HG02588 (cell line): Measurements from ENCODE around the gene ITPR2.

Source experiments
- ATAC-seq: cut with Tn5 transposase; IDR thresholded peaks from one replicate; pipeline ENCODE4 v1.9.1; 2021; ENCODE audit warnings: mild to moderate bottlenecking, moderate library complexity; ENCODE audit not compliant: unreplicated experiment

The ITPR2 gene

GRCh38 chr12:26535826-26536225, 297.2 kb downstream of the ITPR2 start:
- ATAC-seq: no peak

DNA sequence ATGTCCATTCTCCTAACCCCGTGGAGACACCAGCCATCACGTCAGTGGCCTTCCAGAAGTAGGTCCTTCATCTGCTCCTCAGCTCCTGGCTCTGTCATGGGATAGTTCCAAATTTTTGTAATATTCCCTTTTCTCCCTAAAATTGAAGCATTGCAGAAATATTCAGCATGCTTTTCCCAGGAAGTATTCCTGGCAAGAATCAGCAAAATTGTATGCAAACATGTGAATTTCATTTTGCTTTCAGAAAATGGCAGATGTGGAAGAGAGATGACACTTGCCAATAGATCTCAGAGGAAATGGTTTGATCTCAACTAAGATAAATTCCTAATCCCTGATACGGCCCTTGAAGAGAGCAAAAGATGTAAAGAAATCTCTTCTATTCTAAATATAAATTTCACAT, 298.9 kb downstream of the ITPR2 start:
- ATAC-seq: no peak

DNA sequence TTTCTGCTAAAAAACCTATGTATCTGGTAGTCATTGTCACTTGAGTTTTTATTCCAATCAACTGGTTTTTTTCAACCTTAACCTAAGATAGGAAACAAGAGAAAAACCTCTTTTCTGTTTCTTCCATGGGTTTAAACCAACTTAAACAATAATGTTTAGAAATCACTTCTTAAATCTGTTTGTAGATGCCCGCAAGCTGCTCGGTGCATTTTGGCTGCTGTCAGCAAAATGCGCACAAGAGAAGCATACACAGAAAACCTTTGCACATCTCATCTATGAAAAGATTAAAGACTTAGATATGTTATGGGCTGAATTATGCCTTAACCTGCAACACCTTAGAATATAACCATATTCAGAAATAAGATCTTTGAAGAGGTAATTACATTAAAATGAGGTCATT, 299.8 kb downstream of the ITPR2 start:
- no peak for ATAC-seq

GRCh38 chr12:26530461-26530860, 302.5 kb downstream of the ITPR2 start:
- ATAC-seq: no peak

- ATAC-seq: no peak
Observed at GRCh38 chr12:26528943-26529342, 304.1 kb downstream of the ITPR2 start.

- ATAC-seq: no peak
Observed at GRCh38 chr12:26527682-26528081, 305.3 kb downstream of the ITPR2 start.

DNA sequence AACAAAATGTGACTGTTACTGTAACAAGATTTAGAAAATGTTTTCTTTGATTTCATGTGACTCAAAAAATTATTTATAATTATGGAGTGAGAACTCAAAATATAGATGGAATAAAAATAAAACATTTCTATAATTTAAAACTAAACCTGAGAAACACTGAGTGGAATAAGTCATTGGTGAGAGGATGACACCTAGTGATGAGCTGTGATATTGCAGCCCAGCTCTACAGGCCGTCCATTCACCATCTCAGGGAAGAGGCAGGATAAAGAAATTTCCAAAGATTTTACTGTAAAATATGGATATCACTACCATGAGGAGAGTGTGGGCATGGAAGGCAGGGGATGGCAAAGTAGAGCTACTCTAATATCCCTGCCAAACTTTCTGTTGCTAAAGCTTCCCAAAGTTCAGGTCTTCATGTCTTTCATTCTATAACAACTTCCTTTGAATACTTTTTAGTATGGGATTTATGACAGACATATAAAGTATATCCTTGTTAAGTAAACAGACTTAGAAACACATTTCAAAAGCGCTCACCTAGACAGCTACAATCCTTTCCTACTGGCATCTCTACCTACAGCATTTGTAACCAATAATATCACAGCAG, 308.0 kb downstream of the ITPR2 start:
- ATAC-seq: no peak

DNA sequence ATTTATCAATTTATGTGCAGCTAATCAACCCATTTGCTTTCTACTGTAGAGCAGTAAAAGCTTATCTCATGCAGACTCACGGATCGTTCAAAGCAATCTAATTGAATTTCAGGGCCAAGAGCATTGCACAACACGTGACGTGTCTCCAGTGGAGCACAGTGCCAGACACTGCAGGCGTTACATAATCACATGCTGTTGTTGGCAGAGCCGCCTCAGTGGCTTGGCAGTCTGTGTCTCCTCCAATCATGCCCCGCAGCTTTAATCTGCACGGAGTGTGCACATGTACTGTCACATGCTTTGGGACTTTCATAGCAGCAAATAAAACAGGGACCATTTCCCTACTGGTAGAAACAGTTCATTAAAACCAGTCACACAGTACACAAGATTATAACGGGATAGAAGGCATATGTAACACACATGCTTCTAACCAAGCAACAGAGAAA, 309.3 kb downstream of the ITPR2 start:
- ATAC-seq: no peak

GRCh38 chr12:26520869-26521268, 312.1 kb downstream of the ITPR2 start:
- ATAC-seq: no peak

GRCh38 chr12:26520109-26520508, 312.9 kb downstream of the ITPR2 start:
- ATAC-seq: no peak

GRCh38 chr12:26519462-26519861, 313.5 kb downstream of the ITPR2 start:
- ATAC-seq: no peak

DNA sequence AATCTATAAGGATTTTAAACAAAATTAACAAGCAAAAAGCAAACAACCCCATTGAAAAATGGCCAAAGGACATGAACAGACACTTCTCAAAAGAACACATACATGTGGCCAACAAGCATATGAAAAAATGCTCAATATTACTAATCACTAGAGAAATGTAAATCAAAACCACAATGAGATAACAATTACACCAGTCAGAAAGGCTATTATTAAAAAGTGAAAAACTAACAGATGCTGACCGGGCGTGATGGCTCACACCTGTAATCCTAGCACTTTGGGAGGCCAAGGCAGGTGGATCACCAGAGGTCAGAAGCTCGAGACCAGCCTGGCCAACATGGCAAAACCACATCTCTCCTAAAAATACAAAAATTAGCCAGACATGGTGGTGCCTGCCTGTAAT, 315.7 kb downstream of the ITPR2 start:
- peak; percentile 65 for ATAC-seq

DNA sequence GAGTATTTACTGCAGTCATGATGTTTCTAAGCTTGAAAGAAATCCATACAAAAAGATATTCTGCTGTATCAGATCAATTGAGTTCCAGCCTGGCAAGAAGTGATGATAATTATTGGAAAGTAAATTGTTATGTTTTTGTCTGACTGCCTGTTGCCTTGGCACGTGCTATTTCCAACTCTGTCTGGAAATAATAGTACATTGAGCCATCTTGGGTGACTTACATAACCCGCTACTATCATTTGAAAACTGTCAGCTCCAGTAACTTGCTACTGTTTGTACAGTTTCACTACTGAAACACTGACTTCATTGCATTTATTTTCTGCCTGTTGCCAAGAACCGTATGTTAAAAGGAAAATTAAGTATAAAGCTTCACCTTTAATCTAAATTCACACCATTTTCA, 318.6 kb downstream of the ITPR2 start:
- no peak for ATAC-seq

DNA sequence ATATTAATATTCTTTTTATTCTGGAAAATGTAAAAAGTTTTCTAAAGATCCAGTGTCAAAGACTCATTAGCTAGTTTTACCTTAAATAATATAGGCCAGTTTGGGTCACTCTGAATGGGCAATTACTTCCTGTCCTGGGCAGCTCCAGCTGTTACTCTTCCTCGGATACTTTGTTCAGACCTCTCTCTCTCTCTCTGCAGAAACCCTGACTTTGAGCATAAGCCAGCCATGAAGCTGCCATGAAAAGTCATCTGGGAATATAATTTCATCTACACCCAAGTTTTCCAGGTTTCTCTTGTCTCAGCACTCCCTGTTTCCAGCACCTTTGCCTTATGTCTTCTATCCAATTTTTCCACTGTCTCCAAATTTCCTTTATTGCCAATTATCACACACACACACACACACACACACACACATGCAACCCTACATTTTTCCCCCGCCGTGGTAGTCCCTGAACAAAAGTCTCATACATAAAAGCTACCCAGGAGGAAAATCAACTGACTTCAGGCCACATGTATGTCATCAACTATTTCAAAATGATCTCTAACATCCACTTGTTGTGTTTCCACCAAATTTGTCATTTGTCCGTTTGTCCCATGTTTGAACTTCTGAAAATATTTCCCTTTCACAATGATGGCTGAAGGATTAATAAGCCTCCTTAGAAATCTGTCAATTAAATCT, 319.5 kb downstream of the ITPR2 start:
- no peak for ATAC-seq

DNA sequence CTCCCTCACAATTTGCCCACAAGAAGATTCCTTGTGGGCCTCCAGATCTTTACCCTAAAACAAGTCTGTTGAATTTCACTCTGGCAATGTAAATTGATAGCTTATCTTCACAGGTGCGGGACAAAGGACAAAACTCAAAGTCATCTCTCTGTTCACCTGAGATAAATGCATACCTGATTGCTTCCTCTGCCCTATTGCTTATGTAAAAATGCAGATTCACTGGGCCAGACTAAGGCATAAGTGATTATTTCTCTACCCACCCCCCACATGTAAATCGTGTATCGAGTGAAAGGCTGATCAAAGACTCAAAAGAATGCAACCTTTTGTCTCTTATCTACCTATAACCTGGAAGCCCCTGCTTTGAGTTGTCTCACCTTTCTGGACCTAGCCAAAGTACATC, 320.8 kb downstream of the ITPR2 start:
- ATAC-seq: no peak

DNA sequence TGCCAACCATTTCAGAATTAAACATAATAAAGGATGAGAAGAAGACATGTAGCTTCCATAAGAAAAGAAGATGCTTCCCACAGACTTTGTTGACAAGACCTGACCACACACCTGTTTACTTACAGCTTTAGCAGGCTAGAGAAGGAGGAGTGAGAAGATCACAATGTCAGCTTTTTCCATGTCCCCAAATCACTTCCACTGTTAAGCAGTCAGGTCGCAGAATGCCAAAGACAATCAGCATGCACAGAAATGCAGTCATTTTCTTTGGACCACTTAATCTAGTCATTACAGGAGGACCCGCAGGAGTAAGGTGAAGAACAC, 322.7 kb downstream of the ITPR2 start:
- no peak for ATAC-seq

DNA sequence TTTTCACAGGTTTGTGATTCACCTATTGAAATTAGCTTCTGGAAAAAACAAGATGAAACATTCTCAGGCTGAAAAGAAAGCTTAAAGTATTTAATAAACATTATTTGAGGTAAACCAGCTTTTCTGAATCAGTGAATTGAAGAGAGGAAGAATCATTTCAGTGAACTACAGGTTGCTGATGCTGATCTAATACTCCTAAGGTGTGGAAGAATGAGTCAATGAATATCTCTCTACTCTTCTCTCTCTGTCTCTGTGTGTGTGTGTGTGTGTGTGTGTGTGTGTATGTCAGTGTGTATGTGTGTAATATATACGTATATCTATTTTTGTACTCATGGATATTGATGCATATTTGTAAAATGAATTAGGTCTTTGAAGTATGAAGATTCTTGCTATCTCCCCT, 325.4 kb downstream of the ITPR2 start:
- no peak for ATAC-seq

GRCh38 chr12:26499979-26500640, 332.9 kb downstream of the ITPR2 start:
- ATAC-seq: no peak

DNA sequence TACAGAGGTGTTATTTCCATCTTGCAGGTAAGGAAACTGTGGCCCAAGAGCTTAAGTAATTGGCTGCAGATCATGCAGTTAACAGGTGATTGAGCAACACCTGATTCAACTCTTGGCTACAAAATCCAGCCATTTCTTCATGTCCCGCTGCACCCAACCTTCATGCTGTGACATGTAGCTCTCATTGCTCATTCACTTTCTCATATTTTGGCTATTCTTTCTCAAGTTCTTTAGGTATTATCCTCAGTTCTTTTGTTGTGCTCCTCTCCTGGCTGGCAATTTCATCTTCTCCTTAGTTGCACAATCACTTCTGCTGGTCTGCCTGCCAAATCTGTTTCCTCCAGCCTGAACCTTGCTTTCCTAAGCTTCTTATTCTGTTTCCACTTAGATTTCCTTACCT, 336.8 kb downstream of the ITPR2 start:
- ATAC-seq: no peak

DNA sequence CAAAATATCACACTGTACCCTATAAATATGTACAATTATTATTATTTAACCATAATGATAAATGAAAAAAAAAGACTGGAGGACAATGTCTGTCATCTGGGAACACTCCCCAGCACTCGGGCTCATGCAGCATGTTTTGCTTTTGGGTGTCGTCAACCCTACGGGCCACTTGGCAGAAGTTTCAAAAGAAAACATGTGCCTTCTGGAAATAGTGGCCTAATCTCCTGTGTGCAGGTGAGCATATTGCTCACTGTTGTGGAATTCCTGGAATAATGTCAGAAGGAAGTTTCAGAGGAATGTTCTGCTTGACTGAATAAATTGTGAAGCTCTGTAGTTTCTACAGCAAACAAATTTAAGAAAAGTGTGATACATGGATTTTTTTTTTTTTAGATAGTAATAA, 339.3 kb downstream of the ITPR2 start:
- no peak for ATAC-seq

DNA sequence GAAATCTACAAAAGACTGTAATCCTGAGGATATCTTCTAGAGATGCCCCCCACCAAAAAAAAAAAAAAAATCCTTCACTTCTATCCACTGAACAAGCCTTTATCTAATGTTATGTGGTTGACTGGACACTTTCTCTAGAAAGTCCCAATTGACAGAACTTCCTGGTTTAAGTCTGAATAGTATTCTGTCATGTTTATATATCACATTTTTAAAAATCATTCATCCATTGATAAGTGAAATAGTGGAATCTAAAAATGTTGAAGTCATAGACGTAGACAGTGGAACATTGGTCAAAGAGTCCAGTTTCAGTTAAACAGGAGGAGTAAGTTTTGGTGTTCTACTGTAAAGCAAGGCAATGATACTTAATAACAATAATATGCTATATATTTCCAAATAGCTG, 340.6 kb downstream of the ITPR2 start:
- ATAC-seq: no peak

- no peak for ATAC-seq
Observed at GRCh38 chr12:26489908-26490307, 343.1 kb downstream of the ITPR2 start.

DNA sequence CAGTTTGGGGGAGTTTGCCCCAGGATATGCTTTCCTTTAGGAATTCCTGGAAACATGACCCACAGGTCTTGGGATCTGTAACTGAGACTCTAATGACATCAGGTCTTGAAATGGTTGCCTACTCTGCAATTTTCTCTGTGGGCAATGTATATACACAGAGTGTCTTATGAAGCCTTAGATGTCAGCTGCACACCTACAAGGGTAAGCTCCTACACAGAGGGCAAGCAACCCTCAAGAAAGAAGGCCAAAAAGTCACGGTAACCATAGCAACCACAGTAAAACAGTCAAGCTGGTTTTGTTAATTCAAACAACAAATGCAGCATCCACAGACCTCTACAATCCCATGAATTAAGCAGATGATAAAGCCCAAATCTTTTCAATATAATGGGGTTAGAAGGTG, 344.6 kb downstream of the ITPR2 start:
- no peak for ATAC-seq
